ENCODE results near the gene TBL1XR1.

DNA sequence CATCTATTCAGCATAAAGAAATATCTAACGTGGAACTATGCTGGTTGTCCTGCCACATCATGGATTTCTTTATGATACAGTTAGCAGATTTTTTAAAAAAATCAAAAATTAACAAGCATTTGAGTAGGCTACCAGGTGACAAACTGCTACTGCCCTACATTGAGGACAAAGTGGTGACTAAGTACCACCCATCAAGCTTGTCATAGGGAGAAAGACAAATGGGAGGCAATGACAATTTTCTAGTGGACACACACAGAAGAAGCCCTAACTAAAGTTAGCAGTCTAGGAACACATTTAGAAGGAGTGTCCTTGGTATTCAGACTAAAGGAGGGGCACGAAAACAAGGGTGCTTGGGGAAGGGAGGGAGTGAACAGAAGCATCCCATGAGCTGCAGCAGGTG, 131.2 kb downstream of the TBL1XR1 start:
- TF ChIP-seq POLR2A (IDR thresholded peaks at IDR 0.05) = no peak
- no peak for TF ChIP-seq CTCF (IDR thresholded peaks at IDR 0.05)
- no peak for TF ChIP-seq POLR2AphosphoS5 (IDR thresholded peaks at IDR 0.05)

Measured in prostate gland (tissue), 2 donors.